HG03571 (cell line): ENCODE measurements around the gene RAE1.
A peak's percentile ranks its signal among the peaks of the same experiment; 100 is the strongest.

ENCODE experiments used
- ATAC-seq: cut with Tn5 transposase; IDR thresholded peaks from one replicate; pipeline ENCODE4 v1.9.1; 2021; ENCODE audit not compliant: unreplicated experiment

The RAE1 gene

DNA sequence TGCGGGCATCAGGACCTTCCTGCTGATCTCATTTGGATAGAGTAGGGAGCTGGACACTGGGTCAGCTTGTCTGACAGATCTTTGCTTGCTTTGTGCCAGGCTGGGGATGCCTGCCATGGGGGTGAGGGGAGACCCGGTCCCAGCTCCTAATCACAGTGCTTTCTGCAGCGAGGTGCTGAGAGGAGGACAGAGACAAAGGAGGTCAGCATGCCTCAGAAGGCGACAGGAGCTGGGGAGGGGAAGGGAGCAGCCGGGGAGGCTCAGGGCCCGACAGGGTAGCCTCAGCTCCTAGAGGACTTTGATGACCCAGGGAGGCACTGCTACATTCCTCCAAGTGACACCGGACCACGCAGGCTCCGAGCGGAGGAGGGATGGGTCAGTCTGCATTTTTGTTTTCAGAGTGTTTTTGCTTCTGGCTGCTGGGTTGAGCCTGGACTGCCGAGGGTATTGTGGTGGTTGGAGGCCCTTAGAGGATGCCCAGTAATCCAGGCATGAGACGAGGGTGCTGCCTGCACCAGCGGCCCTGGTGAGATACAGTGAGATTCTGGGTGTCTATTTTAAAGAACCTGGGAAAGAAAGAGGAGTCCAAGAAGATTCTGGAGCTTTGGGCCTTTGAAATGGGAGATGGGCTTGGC lies 48.0 kb downstream of the RAE1 start:
- ATAC-seq = no peak

DNA sequence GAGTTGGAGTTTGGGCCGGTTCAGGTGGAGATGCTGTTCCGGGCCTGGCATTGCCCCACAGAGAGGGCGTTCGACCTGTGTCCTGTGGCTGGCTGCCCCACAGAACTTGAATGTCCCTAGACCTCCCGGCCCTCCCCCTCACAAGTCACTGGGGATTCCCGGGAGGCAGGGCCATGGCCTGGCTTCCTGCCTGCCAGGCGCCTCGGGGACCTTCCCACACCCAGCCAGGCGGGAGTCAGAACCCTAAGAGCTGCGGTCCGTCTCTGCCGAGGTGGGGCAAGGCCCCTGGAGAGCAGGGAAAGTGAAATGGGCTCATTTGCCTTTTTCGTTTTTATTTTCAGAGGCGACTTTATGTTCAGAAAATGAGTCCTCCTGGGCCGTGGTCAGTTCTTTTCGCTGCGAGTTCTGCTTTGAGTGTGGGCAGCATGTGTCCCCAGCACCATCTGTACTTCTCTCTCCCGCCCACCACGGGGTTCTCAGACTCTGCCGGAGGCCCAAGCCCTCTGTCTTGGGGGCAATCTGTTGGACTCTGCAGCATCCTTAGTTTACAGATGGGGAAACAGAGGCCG lies 48.6 kb downstream of the RAE1 start:
- peak; percentile 32 for ATAC-seq

DNA sequence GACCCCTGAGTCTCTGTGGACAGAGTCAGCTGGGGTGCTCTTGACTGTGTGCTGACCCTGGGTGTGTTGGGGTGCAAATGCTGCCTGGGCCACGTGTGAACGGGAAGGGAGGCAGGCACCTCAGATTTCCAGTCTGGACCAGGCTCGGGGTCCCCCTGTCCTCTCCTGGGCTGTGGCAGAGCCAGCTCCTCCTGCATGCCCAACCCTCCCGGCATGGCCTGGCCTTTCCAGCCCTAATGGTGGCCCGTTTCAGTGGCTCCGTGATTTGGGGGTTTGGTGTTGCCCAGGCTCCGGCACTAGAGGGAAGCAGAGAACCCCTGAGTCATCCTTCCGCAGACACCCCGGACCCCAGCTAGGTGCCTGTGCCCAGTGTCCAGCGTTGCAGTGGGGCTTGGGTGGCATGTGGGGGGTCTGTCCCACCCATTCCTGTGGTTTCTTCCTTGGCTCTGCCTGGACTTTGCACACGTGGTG lies 49.2 kb downstream of the RAE1 start:
- no peak for ATAC-seq

DNA sequence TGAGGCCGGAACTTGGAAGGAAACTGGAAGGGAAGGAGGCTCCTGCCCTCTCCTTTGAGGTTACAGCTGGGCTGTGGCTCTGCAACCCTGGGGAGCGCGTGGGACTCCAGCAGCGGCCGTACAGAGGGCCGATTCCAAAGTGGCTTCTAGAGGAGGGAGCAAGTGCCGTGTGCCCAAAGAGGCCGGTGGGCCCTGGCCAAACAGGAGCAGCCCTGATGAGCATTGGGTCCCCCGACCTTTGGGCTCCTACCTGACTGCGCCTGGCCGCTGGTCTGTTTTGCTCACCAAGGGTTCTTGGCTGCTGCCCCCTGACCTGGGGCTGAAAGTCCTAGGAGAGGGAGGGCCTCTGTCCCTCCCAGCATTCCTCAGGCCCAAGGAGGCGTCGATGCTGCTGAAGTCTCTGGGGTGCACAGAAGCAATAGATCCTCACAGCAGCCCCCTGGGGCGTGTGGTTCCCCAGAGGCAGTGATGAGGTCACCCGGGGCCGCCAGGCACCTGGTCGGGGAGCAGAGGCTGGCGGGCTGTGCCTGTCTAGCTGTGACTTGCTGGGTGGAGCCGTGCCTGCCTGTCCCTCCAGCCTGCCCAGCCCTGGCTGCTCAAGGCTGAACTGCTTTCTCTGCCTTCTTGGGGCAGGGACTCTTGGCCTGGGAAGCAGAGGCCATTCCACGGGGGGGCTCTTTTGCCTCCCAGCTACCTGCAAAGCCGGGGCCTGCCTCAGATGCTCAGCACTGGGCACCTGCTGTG lies 49.9 kb downstream of the RAE1 start:
- ATAC-seq = no peak

DNA sequence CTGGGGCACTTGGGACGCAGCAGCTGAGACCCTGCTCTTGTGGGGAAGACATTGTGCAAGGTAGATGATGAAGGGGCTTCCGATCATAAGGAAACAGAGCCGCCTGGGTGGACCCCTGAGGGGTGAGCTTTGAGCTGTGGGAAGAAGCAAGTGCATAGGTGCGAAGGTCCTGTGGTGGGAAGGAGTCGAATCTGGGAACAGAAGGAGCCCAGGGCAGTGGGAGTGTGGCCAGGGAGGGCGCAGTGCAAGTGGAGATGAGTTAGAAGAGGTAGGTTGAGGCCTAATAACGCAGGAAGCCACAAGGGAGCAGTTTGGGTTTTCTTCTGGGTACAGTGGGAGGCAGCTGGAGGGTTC lies 50.5 kb downstream of the RAE1 start:
- no peak for ATAC-seq

DNA sequence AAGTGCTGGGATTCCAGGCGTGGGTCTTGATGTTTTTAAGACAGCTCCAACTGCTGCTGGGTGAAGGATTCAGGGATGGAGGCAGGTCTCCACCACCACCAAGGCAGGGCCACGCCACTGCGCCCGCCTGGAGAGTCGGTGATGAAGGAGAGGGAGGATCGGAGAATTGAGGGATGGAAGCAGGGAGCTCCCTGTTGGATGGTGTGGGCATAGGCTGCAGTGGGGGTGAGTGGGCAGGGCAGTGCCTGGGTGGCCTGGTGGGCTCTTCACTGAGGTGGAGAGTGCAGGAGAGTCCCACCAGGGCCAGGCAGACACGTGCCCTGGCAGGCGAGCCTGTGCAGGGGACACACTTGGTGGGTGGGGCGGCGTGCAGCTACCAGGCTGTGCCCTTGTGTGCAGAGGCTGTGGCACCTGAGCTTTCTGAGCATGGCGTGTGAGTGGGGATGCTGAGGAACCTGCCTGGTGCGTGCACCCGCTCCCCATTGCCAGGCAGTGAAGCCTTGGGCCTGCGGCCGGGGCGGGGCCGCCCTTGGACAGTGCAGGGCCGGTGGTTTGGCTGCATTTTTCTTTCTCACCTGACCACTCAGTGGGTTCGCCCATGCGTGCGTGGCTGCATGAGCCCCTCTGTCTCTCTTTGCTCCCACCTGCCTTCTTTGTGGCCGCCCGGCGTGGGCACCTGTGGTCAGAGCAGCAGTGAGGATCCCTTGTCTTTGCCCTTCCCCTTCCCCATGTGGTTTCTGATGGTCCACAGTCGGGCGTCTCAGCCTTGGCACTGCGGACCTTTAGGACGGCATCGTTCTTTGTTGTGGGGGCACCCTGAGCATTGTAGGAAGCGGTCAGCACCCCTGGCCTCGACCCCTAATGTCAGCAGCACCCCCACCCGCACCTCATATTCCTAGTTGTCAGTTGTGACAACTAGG lies 51.4 kb downstream of the RAE1 start:
- no peak for ATAC-seq

DNA sequence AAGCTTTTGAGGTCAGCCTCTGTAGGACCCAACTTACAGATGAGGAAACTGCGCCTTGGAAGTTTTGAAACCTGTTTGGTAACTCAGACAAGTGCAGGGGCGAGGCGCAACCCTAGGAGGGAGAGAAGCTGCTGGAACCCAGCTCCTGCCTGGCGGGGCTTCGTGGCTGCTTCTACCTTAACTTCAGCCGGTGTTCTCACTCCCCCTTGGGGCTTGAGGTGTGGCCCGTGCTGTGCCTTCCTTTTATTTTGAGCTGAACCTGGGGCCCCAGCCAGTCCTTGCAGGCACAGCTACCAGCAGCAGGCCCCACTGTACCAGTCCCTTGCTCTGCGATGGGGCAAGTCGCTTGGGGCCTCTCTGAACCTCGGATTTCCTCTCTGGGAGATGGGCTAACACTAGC lies 52.2 kb downstream of the RAE1 start:
- no peak for ATAC-seq

DNA sequence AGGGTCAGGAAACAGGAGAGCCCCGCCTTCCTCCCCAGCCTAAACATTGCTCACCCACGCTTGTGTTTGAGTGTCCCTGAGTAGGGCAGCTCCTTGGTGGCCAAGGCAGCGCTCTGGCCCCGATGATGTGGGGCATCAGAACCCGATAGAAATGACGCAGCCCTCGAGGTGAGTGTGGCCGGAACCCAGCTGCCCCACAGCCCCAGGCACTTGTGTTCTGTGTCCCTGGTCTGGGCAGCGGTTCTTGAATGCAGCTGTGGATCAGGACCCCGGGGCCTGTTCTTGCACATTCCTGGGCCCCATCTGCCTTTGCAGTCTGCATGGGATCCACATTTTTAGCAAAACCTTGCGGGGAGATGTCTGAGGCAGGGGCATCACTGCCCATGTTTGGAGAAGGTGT lies 53.0 kb downstream of the RAE1 start:
- no peak for ATAC-seq

DNA sequence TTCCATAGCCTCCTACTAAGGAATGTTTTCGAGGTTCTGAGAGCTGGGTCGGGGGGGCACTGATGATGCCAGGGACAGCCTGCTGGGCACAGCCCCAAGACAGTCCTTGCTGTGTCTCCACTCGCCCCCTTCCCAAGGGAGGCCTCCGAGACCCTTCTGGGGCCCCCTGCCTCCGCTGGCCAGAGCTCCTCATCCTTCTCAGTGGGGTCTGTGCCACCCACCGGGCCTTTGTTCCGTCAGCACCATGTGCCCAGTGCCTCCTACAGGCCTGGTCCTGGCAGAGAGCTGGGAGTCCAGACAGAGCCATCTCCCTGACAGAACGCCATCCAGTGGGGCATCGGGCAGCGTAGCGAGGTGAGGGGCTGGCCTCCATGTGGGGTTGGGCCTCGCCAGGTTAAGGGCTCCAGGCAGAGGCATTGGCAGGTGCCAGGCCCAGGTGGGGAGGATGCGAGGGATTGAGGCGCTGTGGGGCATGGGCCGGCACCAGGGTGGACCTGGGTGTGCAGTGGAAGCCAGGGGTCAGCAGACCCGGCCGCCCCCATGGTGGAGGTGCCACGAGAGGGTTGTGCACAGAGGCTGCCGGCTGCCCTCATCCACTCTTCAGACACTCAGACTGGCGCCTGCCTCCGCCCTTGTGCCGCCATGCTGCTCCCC lies 53.5 kb downstream of the RAE1 start:
- ATAC-seq = no peak

DNA sequence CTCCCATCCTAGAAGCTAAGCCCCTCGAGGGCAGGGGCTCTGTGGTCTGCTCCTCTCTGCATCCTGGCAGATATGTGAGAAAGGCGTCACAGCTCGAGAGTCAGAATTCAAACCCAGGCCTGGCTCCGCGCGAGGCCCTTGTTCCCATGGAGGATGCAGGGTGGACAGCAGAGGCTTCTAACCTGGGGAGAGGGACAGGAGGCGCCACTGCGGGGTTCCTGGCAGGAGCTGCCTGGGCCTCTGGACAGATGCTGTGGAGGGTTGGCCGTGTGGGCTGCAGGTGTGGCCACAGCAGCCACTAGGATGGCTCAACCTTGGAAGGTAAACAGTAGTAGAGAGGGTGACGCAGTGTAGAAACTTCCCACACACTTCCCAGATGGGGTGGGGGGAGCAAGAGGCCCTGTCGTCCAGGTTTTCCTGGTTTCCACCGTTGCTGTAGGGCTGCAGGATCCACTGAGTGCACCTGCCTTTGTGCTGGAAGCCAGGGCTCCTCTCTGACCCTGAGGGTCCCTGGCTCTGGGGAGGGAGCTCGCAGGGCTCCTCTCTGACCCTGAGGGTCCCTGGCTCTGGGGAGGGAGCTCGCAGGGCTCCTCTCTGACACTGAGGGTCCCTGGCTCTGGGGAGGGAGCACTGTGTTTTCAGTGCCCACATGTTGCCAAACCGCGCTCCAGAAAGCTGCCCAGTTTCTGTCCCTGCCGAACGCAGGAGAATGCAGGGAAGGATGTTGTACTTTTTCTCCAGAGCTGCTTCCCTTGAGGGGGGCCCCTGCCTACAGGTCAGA lies 54.4 kb downstream of the RAE1 start:
- ATAC-seq = no peak

DNA sequence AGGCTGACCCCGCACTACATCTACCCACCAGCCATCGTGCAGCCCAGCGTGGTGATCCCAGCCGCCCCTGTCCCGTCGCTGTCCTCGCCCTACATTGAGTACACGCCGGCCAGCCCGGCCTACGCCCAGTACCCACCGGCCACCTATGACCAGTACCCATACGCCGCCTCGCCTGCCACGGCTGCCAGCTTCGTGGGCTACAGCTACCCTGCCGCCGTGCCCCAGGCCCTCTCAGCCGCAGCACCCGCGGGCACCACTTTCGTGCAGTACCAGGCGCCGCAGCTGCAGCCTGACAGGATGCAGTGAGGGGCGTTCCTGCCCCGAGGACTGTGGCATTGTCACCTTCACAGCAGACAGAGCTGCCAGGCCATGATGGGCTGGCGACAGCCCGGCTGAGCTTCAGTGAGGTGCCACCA lies 56.5 kb downstream of the RAE1 start:
- ATAC-seq = no peak

DNA sequence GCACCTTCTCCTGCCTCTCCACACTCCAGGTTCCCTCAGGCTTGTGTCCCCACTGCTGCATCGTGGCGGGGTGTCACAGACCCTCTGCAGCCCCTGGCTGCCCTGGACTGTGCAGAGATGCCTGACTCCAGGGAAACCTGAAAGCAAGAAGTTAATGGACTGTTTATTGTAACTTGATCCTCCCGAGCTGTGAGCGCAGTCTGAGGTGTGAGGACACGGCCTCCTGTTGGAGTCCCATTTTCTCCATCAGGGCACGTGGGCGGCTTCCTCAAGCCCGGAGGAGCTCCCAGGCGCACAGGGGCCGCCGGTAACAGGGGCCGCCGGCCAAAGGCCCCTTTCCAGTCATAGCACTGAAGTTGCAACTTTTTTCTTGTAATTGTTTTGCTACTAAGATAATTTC lies 57.1 kb downstream of the RAE1 start:
- no peak for ATAC-seq

DNA sequence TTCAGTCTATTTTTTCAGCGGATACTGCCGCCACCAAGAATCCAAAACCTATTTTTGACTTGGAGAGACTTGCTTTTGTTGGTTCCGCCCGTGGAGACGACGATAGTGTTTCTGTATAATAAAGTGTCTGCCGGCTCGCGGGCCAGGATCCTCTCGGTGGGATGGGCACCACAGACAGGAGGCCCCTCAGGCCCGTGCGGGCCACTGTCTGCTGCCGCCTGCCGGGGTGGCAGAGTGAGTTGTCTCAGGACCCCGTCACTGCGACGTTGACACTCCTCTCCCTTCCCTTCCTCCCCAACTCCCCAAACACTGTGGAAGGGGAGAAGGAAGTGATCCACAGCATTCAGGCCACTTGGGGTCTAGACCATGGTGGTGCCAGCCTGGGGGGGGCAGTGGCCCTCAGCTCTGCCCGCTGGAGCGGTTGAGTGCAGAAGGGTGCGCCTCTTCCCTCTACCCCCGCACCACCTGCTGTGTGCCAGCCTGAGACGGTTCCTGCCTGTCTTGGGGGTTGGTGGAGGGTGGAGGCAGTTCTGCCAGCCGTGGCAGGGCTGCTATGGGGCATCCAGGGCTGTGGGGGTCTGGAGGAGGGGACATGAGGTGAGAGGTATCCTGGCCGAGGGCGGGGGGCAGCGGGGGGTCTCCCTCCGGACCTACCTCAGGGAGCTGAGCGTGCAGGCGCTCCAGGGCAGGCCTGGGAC lies 57.6 kb downstream of the RAE1 start:
- no peak for ATAC-seq

DNA sequence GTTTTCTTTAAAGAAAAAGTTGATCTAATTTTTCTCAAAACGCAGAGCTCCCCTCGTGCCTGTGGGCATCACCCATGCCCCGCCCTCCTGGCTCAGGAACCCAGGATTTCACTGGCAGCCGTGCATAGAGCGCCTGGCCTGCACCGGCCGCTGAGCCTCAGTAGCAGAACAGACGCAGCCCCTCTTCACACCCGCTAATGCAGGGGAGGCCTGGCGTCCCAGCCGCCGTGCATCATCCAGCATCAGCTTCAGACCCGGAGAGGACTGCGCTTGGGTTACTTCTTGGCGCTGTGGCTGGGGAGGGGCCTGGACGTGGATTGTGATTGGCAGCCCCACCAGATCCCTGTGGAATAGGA lies 58.2 kb downstream of the RAE1 start:
- ATAC-seq = no peak

DNA sequence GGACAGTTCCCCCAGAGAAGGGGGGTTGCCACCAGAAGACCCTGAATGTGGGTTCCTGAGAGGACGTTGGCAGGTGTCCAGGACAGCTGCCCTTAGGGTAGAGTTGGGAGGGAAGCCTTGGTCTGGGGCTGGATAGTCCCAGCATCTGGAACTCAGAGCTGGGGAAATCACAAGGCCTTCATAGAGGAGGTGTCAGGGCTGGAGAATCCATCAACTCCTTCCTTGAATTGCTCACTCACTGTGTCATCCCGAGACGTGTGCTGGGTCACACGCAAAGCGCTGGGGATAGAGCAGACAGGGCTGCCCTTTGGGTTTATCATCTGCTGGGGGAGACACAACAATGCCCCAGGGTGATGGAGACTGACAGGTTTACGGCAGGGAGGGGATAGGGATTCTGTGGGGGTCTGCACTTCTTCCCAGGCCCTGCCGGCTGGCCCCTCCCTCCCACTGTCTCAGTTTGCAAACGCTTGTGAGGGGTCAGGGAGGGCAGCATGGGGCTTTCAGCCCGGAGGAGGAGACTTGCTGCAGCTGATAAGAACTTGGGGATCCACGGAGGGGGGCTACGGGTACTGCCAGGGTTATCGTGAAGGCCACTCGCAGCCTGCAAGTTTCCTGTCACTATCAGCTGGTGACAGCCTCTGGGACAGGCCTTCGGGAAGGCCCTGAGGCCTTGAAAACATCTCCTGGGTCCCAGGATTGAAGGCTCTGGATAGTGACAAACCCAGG lies 58.8 kb downstream of the RAE1 start:
- no peak for ATAC-seq

DNA sequence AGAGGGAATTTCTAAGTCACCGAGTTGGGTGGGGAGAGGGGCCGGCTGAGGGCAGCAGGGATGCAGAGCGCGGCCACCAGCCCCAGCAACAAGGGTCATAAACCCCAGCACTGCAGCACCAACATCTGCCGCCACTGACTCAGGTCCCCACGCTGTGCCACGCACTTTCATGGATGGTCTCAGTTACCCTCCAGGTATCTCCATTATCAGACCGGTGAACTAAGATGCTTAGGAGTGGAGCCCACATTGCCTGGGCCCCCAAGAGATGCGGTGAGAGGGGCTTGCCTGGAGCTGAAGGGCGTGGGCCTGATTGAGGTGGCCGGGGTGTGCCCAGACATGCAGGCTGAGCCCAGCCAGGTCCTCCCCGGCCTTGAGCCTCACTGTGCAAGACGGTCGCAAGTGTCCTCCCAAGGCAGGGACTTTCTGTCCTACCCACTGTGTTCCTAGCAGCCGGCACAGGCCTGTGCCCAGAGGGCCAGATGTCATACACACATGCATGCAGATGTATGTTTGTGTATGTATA lies 59.4 kb downstream of the RAE1 start:
- no peak for ATAC-seq

DNA sequence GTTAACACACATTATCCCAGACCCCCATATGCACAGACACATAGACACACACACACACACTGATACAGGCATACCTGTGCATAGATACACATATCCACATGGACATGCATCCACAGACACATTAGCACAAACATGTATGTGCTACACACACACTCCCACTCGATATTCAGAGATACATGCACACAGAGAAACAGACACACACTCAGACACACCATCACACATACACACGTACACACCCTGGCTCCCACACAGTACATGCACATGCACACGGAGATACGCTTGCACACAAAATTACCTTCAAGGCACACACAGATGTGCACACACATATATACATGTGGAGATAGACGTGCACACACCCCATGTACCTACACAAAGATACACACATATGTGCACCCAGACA lies 59.9 kb downstream of the RAE1 start:
- ATAC-seq = no peak

DNA sequence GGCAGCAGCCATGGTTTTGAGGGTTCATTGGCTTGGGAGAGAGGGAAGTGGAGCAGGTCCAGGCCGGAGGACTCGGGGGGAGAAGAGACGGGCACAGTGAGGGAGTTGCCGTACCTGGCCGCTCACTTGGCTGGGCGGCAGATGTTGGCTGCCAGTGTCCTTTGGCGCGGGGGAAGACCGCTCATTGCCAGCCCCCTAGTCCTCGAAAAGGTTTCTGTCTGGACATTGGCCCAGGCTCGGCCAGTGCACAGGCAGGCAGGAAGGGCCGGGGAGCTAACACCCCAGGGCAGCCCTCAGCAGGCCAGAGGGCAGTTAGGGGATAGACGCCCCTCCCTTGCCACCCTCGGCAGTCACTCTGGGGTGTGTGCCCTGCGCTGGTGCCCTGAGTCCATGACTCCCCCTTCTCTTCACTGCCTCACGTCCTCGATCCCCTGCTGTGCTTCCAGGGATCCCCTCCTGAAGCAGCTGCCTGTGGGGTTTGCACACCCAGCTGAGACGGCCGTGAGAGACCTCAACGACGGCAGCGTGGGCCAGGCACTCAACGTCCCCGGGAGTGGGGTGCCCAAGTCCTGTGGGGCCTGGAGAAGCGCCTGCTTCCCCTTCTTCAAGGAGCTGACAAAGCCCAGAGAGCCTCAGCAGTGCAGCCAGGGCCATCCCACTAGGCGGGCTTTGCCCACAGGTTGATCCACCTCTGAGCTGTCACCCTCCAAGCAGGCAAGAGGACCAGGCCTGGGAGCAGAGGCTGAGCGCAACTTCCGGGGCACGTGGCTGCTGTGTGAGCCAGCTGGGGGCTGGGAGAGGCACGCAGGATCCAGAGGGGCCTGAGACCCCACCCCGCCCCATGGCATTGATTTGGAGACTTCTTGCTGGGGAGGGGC lies 60.6 kb downstream of the RAE1 start:
- no peak for ATAC-seq
